Activated CD8-positive, alpha-beta T cell treated with anti-CD3 and anti-CD28 coated beads, Interleukin-2, amount 10 ng/mL, durations not matched to agents 7 days and 5 days (primary cell): ENCODE data around the gene ALK. TPM values are rescaled to one million over a fixed set of nuclear protein-coding genes. Genes with fewer than 3 reads are reported as not detected.

Experiments
- ATAC-seq: fragments of 150-1000 bp; cut with Tn5 transposase; one replicate; pipeline ENCODE4 v1.10.0; 2021; ENCODE audit warnings: moderate library complexity
- CTCF ChIA-PET: fragments of 350-600 bp; sonication (Branson Sonifier 250); formaldehyde crosslinking; loops from one replicate; lab custom pipeline; 2021; ENCODE audit warnings: antibody characterized with exemption; lab: Charles Lee
- POLR2A ChIA-PET: fragments of 350-600 bp; sonication (Branson Sonifier 250); formaldehyde crosslinking; loops from one replicate; lab custom pipeline; 2021; ENCODE audit warnings: antibody characterized with exemption; lab: Charles Lee
- DNase-seq: peaks from one replicate; pipeline ENCODE4 v3.0.0-alpha.2; 2020
- H3K27ac Mint-ChIP-seq: one replicate; pipeline ENCODE4 v1.8.0; 2021; ENCODE audit warnings: mild to moderate bottlenecking, mixed read lengths
- H3K27me3 Mint-ChIP-seq: one replicate; pipeline ENCODE4 v1.8.0; 2021; ENCODE audit warnings: low read depth, mixed read lengths
- H3K36me3 Mint-ChIP-seq: one replicate; pipeline ENCODE4 v1.8.0; 2021; ENCODE audit warnings: low read depth, mixed read lengths
- H3K4me1 Mint-ChIP-seq: one replicate; pipeline ENCODE4 v1.8.0; 2021; ENCODE audit warnings: low read depth, mixed read lengths
- H3K4me3 Mint-ChIP-seq: one replicate; pipeline ENCODE4 v1.8.0; 2021; ENCODE audit warnings: mild to moderate bottlenecking, mixed read lengths
- H3K9me3 Mint-ChIP-seq: one replicate; pipeline ENCODE4 v1.8.0; 2022; ENCODE audit warnings: mixed read lengths; ENCODE audit not compliant: insufficient read depth
- total RNA-seq, 2 experiments: library from RNA; stranded (reverse); gene quantifications; one replicate each; pipeline ENCODE4 v1.2.3, GENCODE V29; 2021

ALK gene
- total RNA-seq, 2 experiments from 2014 or later = not detected

- Mint-ChIP-seq H3K4me3 (no peak overlapping the region), H3K27ac (no peak overlapping the region), H3K27me3 (no peaks in the 10 kb centered on the region), H3K36me3 (no peaks in the 10 kb centered on the region), H3K4me1 (peaks cover 4% of the 10 kb centered on the region), H3K9me3 (no peaks in the 10 kb centered on the region)
- DNase-seq (no peak), ATAC-seq (no peak)
- ChIA-PET POLR2A (no interaction called here), CTCF (interaction anchor here (1.9 kb wide), 1 partner anchor 13 kb away, joined by 4 read pairs; no protein-coding TSS in a partner anchor)
Observed at GRCh38 chr2:29215073-29215472, 706.3 kb downstream of the ALK start.

- H3K27ac Mint-ChIP-seq = no peak overlapping the region
- no peak overlapping the region for H3K4me3 Mint-ChIP-seq
- ATAC-seq (no peak), DNase-seq (no peak)
- no peaks in the 10 kb centered on the region for H3K9me3 Mint-ChIP-seq
- ChIA-PET POLR2A (no interaction called here), CTCF (interaction anchor here (1.9 kb wide), 1 partner anchor 12 kb away, joined by 4 read pairs; no protein-coding TSS in a partner anchor)
- peaks cover 4% of the 10 kb centered on the region for H3K4me1 Mint-ChIP-seq
- no peaks in the 10 kb centered on the region for H3K27me3 Mint-ChIP-seq
- no peaks in the 10 kb centered on the region for H3K36me3 Mint-ChIP-seq
Observed at GRCh38 chr2:29213888-29214291, 707.5 kb downstream of the ALK start.

- POLR2A ChIA-PET = no interaction called here
- H3K4me3 Mint-ChIP-seq = no peak overlapping the region
Observed at GRCh38 chr2:29212009-29212408, 709.4 kb downstream of the ALK start.

GRCh38 chr2:29209551-29209950 lies 711.8 kb downstream of the ALK start:
- DNase-seq (no peak), ATAC-seq (no peak)
- ChIA-PET POLR2A (no interaction called here), CTCF (interaction anchor here (1.6 kb wide), 1 partner anchor 251 kb away, joined by 4 read pairs; no protein-coding TSS in a partner anchor)
- Mint-ChIP-seq H3K27ac (no peak overlapping the region), H3K4me3 (no peak overlapping the region), H3K27me3 (no peaks in the 10 kb centered on the region), H3K4me1 (peaks cover 4% of the 10 kb centered on the region), H3K36me3 (no peaks in the 10 kb centered on the region), H3K9me3 (no peaks in the 10 kb centered on the region)

More at GRCh38 chr2:29212009-29212408, 709.4 kb downstream of the ALK start:
- Mint-ChIP-seq H3K27ac (no peak overlapping the region), H3K27me3 (no peaks in the 10 kb centered on the region), H3K36me3 (no peaks in the 10 kb centered on the region), H3K4me1 (peaks cover 4% of the 10 kb centered on the region), H3K9me3 (no peaks in the 10 kb centered on the region)
- ATAC-seq (no peak), DNase-seq (no peak)
- CTCF ChIA-PET = interaction anchor here (1.4 kb wide), 1 partner anchor 20 kb away, joined by 5 read pairs; no protein-coding TSS in a partner anchor

- ChIA-PET CTCF (interaction anchor here (0.9 kb wide), 1 partner anchor 251 kb away, joined by 3 read pairs; no protein-coding TSS in a partner anchor), POLR2A (no interaction called here)
- Mint-ChIP-seq H3K9me3 (no peaks in the 10 kb centered on the region), H3K27ac (no peak overlapping the region), H3K27me3 (no peaks in the 10 kb centered on the region), H3K4me1 (no peaks in the 10 kb centered on the region), H3K36me3 (no peaks in the 10 kb centered on the region), H3K4me3 (no peak overlapping the region)
- DNase-seq (no peak), ATAC-seq (no peak)
Observed at GRCh38 chr2:29207352-29208148, 713.8 kb downstream of the ALK start.

GRCh38 chr2:29206941-29207340 lies 714.4 kb downstream of the ALK start:
- no peaks in the 10 kb centered on the region for H3K9me3 Mint-ChIP-seq
- ChIA-PET CTCF (no interaction called here), POLR2A (no interaction called here)
- no peaks in the 10 kb centered on the region for H3K36me3 Mint-ChIP-seq
- ATAC-seq = no peak
- no peak for DNase-seq
- H3K4me1 Mint-ChIP-seq = no peaks in the 10 kb centered on the region
- no peaks in the 10 kb centered on the region for H3K27me3 Mint-ChIP-seq
- no peak overlapping the region for H3K27ac Mint-ChIP-seq
- no peak overlapping the region for H3K4me3 Mint-ChIP-seq

- Mint-ChIP-seq H3K27me3 (no peaks in the 10 kb centered on the region), H3K9me3 (no peaks in the 10 kb centered on the region), H3K4me3 (no peak overlapping the region), H3K27ac (no peak overlapping the region), H3K36me3 (no peaks in the 10 kb centered on the region), H3K4me1 (no peaks in the 10 kb centered on the region)
- ATAC-seq (no peak), DNase-seq (no peak)
- POLR2A ChIA-PET = no interaction called here
- CTCF ChIA-PET = no interaction called here
Observed at GRCh38 chr2:29202819-29203495, 718.4 kb downstream of the ALK start.

GRCh38 chr2:29201979-29202378 lies 719.4 kb downstream of the ALK start:
- H3K27me3 Mint-ChIP-seq = no peaks in the 10 kb centered on the region
- DNase-seq = no peak
- no peak overlapping the region for H3K27ac Mint-ChIP-seq
- ATAC-seq = no peak
- H3K9me3 Mint-ChIP-seq = no peaks in the 10 kb centered on the region
- ChIA-PET POLR2A (interaction anchor here (0.5 kb wide), 1 partner anchor 248 kb away, joined by 5 read pairs; no protein-coding TSS in a partner anchor), CTCF (interaction anchor here (1.1 to 2.2 kb wide), 2 partner anchors 12 to 243 kb away, joined by 4 to 11 read pairs; no protein-coding TSS in a partner anchor)
- no peak overlapping the region for H3K4me3 Mint-ChIP-seq
- H3K36me3 Mint-ChIP-seq = no peaks in the 10 kb centered on the region
- H3K4me1 Mint-ChIP-seq = no peaks in the 10 kb centered on the region

- ChIA-PET POLR2A (no interaction called here), CTCF (interaction anchor here (0.8 to 2.1 kb wide), 3 partner anchors 219 to 239 kb away, joined by 3 to 11 read pairs (median 6); no protein-coding TSS in a partner anchor)
- no peaks in the 10 kb centered on the region for H3K9me3 Mint-ChIP-seq
- H3K4me3 Mint-ChIP-seq = no peak overlapping the region
- ATAC-seq (peak; percentile 95), DNase-seq (peak; percentile 87)
- no peaks in the 10 kb centered on the region for H3K36me3 Mint-ChIP-seq
- no peaks in the 10 kb centered on the region for H3K4me1 Mint-ChIP-seq
- H3K27me3 Mint-ChIP-seq = no peaks in the 10 kb centered on the region
- H3K27ac Mint-ChIP-seq = no peak overlapping the region
Observed at GRCh38 chr2:29196792-29197788, 724.3 kb downstream of the ALK start.

- POLR2A ChIA-PET = no interaction called here
- H3K27me3 Mint-ChIP-seq = no peaks in the 10 kb centered on the region
Observed at GRCh38 chr2:29195796-29196195, 725.6 kb downstream of the ALK start.

GRCh38 chr2:29193681-29194080 lies 727.7 kb downstream of the ALK start:
- CTCF ChIA-PET = interaction anchor here (0.9 to 1.1 kb wide), 2 partner anchors 178 to 234 kb away, joined by 3 to 5 read pairs; no protein-coding TSS in a partner anchor
- POLR2A ChIA-PET = no interaction called here

More at GRCh38 chr2:29195796-29196195, 725.6 kb downstream of the ALK start:
- H3K4me1 Mint-ChIP-seq = no peaks in the 10 kb centered on the region
- DNase-seq (no peak), ATAC-seq (no peak)
- H3K36me3 Mint-ChIP-seq = no peaks in the 10 kb centered on the region
- no peak overlapping the region for H3K4me3 Mint-ChIP-seq
- no peak overlapping the region for H3K27ac Mint-ChIP-seq
- CTCF ChIA-PET = interaction anchor here (0.6 to 2.1 kb wide), 6 partner anchors 9 to 240 kb away, joined by 3 to 11 read pairs (median 4); no protein-coding TSS in a partner anchor
- no peaks in the 10 kb centered on the region for H3K9me3 Mint-ChIP-seq

More at GRCh38 chr2:29193681-29194080, 727.7 kb downstream of the ALK start:
- no peak for ATAC-seq
- no peak overlapping the region for H3K27ac Mint-ChIP-seq
- DNase-seq = no peak
- H3K9me3 Mint-ChIP-seq = no peaks in the 10 kb centered on the region
- no peaks in the 10 kb centered on the region for H3K36me3 Mint-ChIP-seq
- no peak overlapping the region for H3K4me3 Mint-ChIP-seq
- H3K4me1 Mint-ChIP-seq = peaks cover 8% of the 10 kb centered on the region
- H3K27me3 Mint-ChIP-seq = no peaks in the 10 kb centered on the region
